GM23338 (cell line): Measurements from ENCODE around the gene SLC25A26. TPM values are rescaled to one million over a fixed set of nuclear protein-coding genes. Genes with fewer than 3 reads are reported as not detected.

Source experiments
- ATAC-seq: fragments of 200-7000 bp; cut with Tn5 transposase; 3 replicates; pipeline ENCODE4 v1.9.1; 2020
- DNase-seq: peaks from one replicate; pipeline ENCODE4 v3.0.0-alpha.2; 2015; ENCODE audit warnings: low spot score
- H2AFZ ChIP-seq: fragments of 200-600 bp; sonication (generic); 2 replicates; pipeline ENCODE4 v1.8.0; 2016; ENCODE audit warnings: antibody characterized with exemption, mild to moderate bottlenecking, moderate library complexity
- H3F3A ChIP-seq: fragments of 200-600 bp; sonication (generic); replicated peaks from 2 replicates; pipeline ENCODE4 v1.8.0; 2017; ENCODE audit warnings: antibody characterized with exemption, mixed run types, low read depth
- H3K27ac ChIP-seq: fragments of 200-600 bp; sonication (generic); 2 replicates; pipeline ENCODE4 v1.6.1; 2016; ENCODE audit warnings: low read depth
- H3K27me3 ChIP-seq: fragments of 200-600 bp; sonication (generic); 2 replicates; pipeline ENCODE4 v1.8.0; 2016; ENCODE audit warnings: mild to moderate bottlenecking, mixed run types, moderate library complexity; ENCODE audit not compliant: insufficient read depth
- H3K36me3 ChIP-seq: fragments of 200-600 bp; sonication (generic); 2 replicates; pipeline ENCODE4 v1.8.0; 2016; ENCODE audit warnings: mild to moderate bottlenecking; ENCODE audit not compliant: insufficient read depth
- H3K4me1 ChIP-seq: fragments of 200-600 bp; sonication (generic); 2 replicates; pipeline ENCODE4 v1.8.0; 2016; ENCODE audit warnings: mild to moderate bottlenecking, moderate library complexity; ENCODE audit not compliant: insufficient read depth
- H3K4me2 ChIP-seq: fragments of 200-600 bp; sonication (generic); 2 replicates; pipeline ENCODE4 v1.7.1; 2017; ENCODE audit warnings: mixed run types
- H3K4me3 ChIP-seq: fragments of 200-600 bp; sonication (generic); 2 replicates; pipeline ENCODE4 v1.6.1; 2016; ENCODE audit warnings: mixed run types
- H3K79me2 ChIP-seq: fragments of 200-600 bp; sonication (generic); replicated peaks from 2 replicates; pipeline ENCODE4 v1.8.0; 2017; ENCODE audit warnings: mild to moderate bottlenecking; ENCODE audit not compliant: insufficient read depth
- H3K9me2 ChIP-seq: fragments of 200-600 bp; sonication (generic); 2 replicates; pipeline ENCODE4 v1.8.0; 2017; ENCODE audit not compliant: insufficient read depth
- H4K20me1 ChIP-seq: fragments of 200-600 bp; sonication (generic); replicated peaks from 2 replicates; pipeline ENCODE4 v1.8.0; 2017; ENCODE audit warnings: mild to moderate bottlenecking; ENCODE audit not compliant: insufficient read depth
- H3K27ac Mint-ChIP-seq: 2 replicates; pipeline ENCODE4 v1.8.0; 2020; ENCODE audit warnings: inconsistent platforms, mild to moderate bottlenecking, moderate library complexity, mixed read lengths
- H3K27me3 Mint-ChIP-seq: 3 replicates; pipeline ENCODE4 v1.8.0; 2022; ENCODE audit warnings: low read depth, mild to moderate bottlenecking, moderate library complexity, mixed read lengths, inconsistent platforms; ENCODE audit not compliant: insufficient read depth, poor library complexity
- H3K36me3 Mint-ChIP-seq: 3 replicates; pipeline ENCODE4 v1.8.0; 2021; ENCODE audit warnings: low read depth, mild to moderate bottlenecking, inconsistent platforms, moderate library complexity, mixed read lengths
- H3K4me1 Mint-ChIP-seq: 3 replicates; pipeline ENCODE4 v1.8.0; 2020; ENCODE audit warnings: mild to moderate bottlenecking, inconsistent platforms, mixed read lengths
- H3K4me3 Mint-ChIP-seq: 3 replicates; pipeline ENCODE4 v1.8.0; 2021; ENCODE audit warnings: moderate library complexity, mild to moderate bottlenecking, inconsistent platforms, mixed read lengths
- H3K9me3 Mint-ChIP-seq: 3 replicates; pipeline ENCODE4 v1.8.0; 2020; ENCODE audit warnings: moderate library complexity, mild to moderate bottlenecking, inconsistent platforms, mixed read lengths
- CREB1 ChIP-seq: fragments of 250-450 bp; sonication (Bioruptor Pico); IDR thresholded peaks from 2 replicates; pipeline ENCODE4 v1.5.0; 2020; ENCODE audit warnings: low read depth, mild to moderate bottlenecking, moderate library complexity
- CTCF ChIP-seq, 2 experiments: fragments of 200-600 bp in 1 of 2; sonication (generic) in 1 of 2; conservative IDR thresholded peaks; 2 replicates each; pipeline versions ENCODE4 v1.5.1 to v1.6.1; 2016 to 2017; ENCODE audit warnings: antibody characterized with exemption in 2 of 2, low read depth in 2 of 2, mild to moderate bottlenecking in 2 of 2, moderate library complexity in 1 of 2
- ETS1 ChIP-seq: IDR thresholded peaks from 2 replicates; pipeline ENCODE4 v1.6.1; 2016; ENCODE audit warnings: antibody characterized with exemption
- EZH2 ChIP-seq: fragments of 200-600 bp; sonication (generic); IDR thresholded peaks from one replicate; pipeline ENCODE4 v1.8.0; 2017; ENCODE audit warnings: antibody characterized with exemption, mild to moderate bottlenecking, low read depth; ENCODE audit not compliant: unreplicated experiment
- EZH2phosphoT487 ChIP-seq: fragments of 200-600 bp; sonication (generic); IDR thresholded peaks from one replicate; pipeline ENCODE4 v1.8.1; 2018; ENCODE audit warnings: antibody characterized with exemption; ENCODE audit not compliant: unreplicated experiment
- JUNB ChIP-seq: IDR thresholded peaks from one replicate; pipeline ENCODE4 v1.6.1; 2016; ENCODE audit warnings: antibody characterized with exemption; ENCODE audit not compliant: unreplicated experiment
- NANOG ChIP-seq: IDR thresholded peaks from 2 replicates; pipeline ENCODE4 v1.6.1; 2016; ENCODE audit warnings: antibody characterized with exemption, borderline replicate concordance
- REST ChIP-seq: IDR thresholded peaks from one replicate; pipeline ENCODE4 v1.6.1; 2018; ENCODE audit warnings: antibody characterized with exemption; ENCODE audit not compliant: unreplicated experiment
- STAT1 ChIP-seq: IDR thresholded peaks from one replicate; pipeline ENCODE4 v1.6.1; 2016; ENCODE audit warnings: antibody characterized with exemption; ENCODE audit not compliant: unreplicated experiment
- ZNF114 ChIP-seq: fragments of 250-450 bp; sonication (Bioruptor Pico); IDR thresholded peaks from 2 replicates; pipeline ENCODE4 v1.5.0; 2020; ENCODE audit warnings: mild to moderate bottlenecking, moderate library complexity
- ZNF331 ChIP-seq: fragments of 250-450 bp; sonication (Bioruptor Pico); IDR thresholded peaks from 2 replicates; pipeline ENCODE4 v1.5.0; 2020; ENCODE audit warnings: low read depth, mild to moderate bottlenecking, moderate library complexity
- ZNF462 ChIP-seq: fragments of 250-450 bp; sonication (Bioruptor Pico); IDR thresholded peaks from 2 replicates; pipeline ENCODE4 v1.5.0; 2020; ENCODE audit warnings: mild to moderate bottlenecking, moderate library complexity
- polyA plus RNA-seq: library from polyadenylated mRNA; unstranded; fragments of >200 nt; fragmentation: Nextera tagmentation; extraction: Ambion mirVana; gene quantifications from 2 replicates; pipeline ENCODE4 v1.2.1, GENCODE V29; 2016
- total RNA-seq: library from RNA; depleted of rRNA; stranded (reverse); fragments of >200 nt; shearing (Covaris generic); gene quantifications from 2 replicates; pipeline ENCODE4 v1.2.3, GENCODE V29; 2014

The SLC25A26 gene
- total and polyA plus RNA-seq, 2 experiments from 2014 or later: 24.8 to 40.2 TPM

- H3K27me3 ChIP-seq: no peaks in the 10 kb centered on the region
- H3K27ac ChIP-seq: 0 out of 2 replicates have a peak overlapping the region, but pooled peaks have one; percentile 84
- peaks cover 25% of the 10 kb centered on the region for H3K79me2 ChIP-seq
- ATAC-seq: no peak
- H2AFZ ChIP-seq: no peak overlapping the region
- H3F3A ChIP-seq: no peaks in the 10 kb centered on the region
- H3K9me2 ChIP-seq: no peaks in the 10 kb centered on the region; the same call in 1 of the 2 replicates
- peaks cover 97% of the 10 kb centered on the region for H3K36me3 Mint-ChIP-seq
- DNase-seq: no peak
- H3K9me3 Mint-ChIP-seq: no peaks in the 10 kb centered on the region; the same call in 2 of the 3 replicates
- peak overlapping the region; percentile 85 for H3K27ac Mint-ChIP-seq
- H4K20me1 ChIP-seq: peaks cover 27% of the 10 kb centered on the region
- no peak overlapping the region for H3K4me2 ChIP-seq
- H3K4me1 ChIP-seq: peaks cover 14% of the 10 kb centered on the region
- H3K27me3 Mint-ChIP-seq: peaks cover 25% of the 10 kb centered on the region
- peaks cover 26% of the 10 kb centered on the region for H3K36me3 ChIP-seq
- TF ChIP-seq STAT1 (no peak), NANOG (no peak), CTCF (conservative IDR thresholded peaks at IDR 0.05; ENCODE audit: low read depth in 2 of 2) (no peak), ZNF462 (CRISPR knock-in tag) (no peak), JUNB (no peak), EZH2phosphoT487 (no peak), EZH2 (no peak), CREB1 (CRISPR knock-in tag) (no peak), ZNF114 (CRISPR knock-in tag) (no peak), REST (no peak), ETS1 (no peak), ZNF331 (no peak)
- no peak overlapping the region for H3K4me3 Mint-ChIP-seq
- no peak overlapping the region for H3K4me3 ChIP-seq
- peaks cover 41% of the 10 kb centered on the region for H3K4me1 Mint-ChIP-seq
Measured at GRCh38 chr3:66398228-66399025, 177.6 kb downstream of the SLC25A26 start.
